IMR-90 (cell line): Measurements from ENCODE around the gene SYCE3. TPM values are rescaled to one million over a fixed set of nuclear protein-coding genes. Genes with fewer than 3 reads are reported as not detected.

ENCODE experiments used
- ATAC-seq: fragments of 200-7000 bp; cut with Tn5 transposase; 2 replicates; pipeline ENCODE4 v1.9.1; 2020; ENCODE audit warnings: low read depth, mild to moderate bottlenecking, moderate library complexity
- BruUV-seq: library from RNA; stranded (reverse); fragments of 400-500 nt; replicated peaks from 2 replicates; lab custom pipeline; 2021; lab: Mats Ljungman, UMichigan
- CTCF ChIA-PET: fragments of 300-600 bp; formaldehyde crosslinking; extraction: SDS; loops from one replicate; lab custom pipeline; 2021; ENCODE audit warnings: antibody characterized with exemption; lab: Yijun Ruan, JAX
- POLR2A ChIA-PET: fragments of 300-600 bp; sonication (Branson Sonifier 250); formaldehyde crosslinking; loops from one replicate; lab custom pipeline; 2022; ENCODE audit warnings: antibody characterized with exemption; ENCODE audit not compliant: unreplicated experiment; lab: Charles Lee
- DNase-seq: peaks from one replicate; pipeline ENCODE4 v3.0.0; 2013
- H2AFZ ChIP-seq: replicated peaks from 2 replicates; pipeline ENCODE3; 2013; ENCODE audit warnings: low read length, mild to moderate bottlenecking; ENCODE audit not compliant: poor library complexity
- H2AK5ac ChIP-seq: 2 replicates; pipeline ENCODE4 v1.6.1; 2013; ENCODE audit warnings: low read depth, low read length, inconsistent platforms
- H2AK9ac ChIP-seq: replicated peaks from 2 replicates; pipeline ENCODE3; 2013; ENCODE audit warnings: mild to moderate bottlenecking, low read depth, low read length, moderate library complexity; ENCODE audit not compliant: poor library complexity
- H2BK120ac ChIP-seq: 2 replicates; pipeline ENCODE4 v1.6.1; 2013; ENCODE audit warnings: low read depth, low read length, inconsistent platforms
- H2BK15ac ChIP-seq: 3 replicates; pipeline ENCODE4 v1.6.1; 2013; ENCODE audit warnings: low read depth, low read length, inconsistent platforms
- H2BK20ac ChIP-seq: 2 replicates; pipeline ENCODE4 v1.6.1; 2013; ENCODE audit warnings: low read depth, mild to moderate bottlenecking, inconsistent platforms, low read length, moderate library complexity
- H2BK5ac ChIP-seq: 2 replicates; pipeline ENCODE4 v1.6.1; 2013; ENCODE audit warnings: mild to moderate bottlenecking, low read depth, low read length, inconsistent platforms; ENCODE audit not compliant: poor library complexity, severe bottlenecking
- H3K14ac ChIP-seq: replicated peaks from 2 replicates; pipeline ENCODE4 v1.6.1; 2013; ENCODE audit warnings: low read depth, low read length, inconsistent platforms
- H3K18ac ChIP-seq: 2 replicates; pipeline ENCODE4 v1.6.1; 2013; ENCODE audit warnings: low read depth, low read length, control low read depth
- H3K23ac ChIP-seq: 2 replicates; pipeline ENCODE4 v1.6.1; 2013; ENCODE audit warnings: low read depth, low read length, inconsistent platforms
- H3K27ac ChIP-seq: 2 replicates; pipeline ENCODE4 v1.5.1; 2013; ENCODE audit warnings: mild to moderate bottlenecking, control low read depth, low read length; ENCODE audit not compliant: insufficient read depth
- H3K27me3 ChIP-seq: 2 replicates; pipeline ENCODE4 v1.6.1; 2013; ENCODE audit warnings: low read length; ENCODE audit not compliant: control insufficient read depth, insufficient read depth
- H3K36me3 ChIP-seq: 2 replicates; pipeline ENCODE4 v1.6.1; 2013; ENCODE audit warnings: low read length, mixed read lengths; ENCODE audit not compliant: control insufficient read depth, insufficient read depth
- H3K4ac ChIP-seq: 2 replicates; pipeline ENCODE4 v1.6.1; 2013; ENCODE audit warnings: low read depth, low read length, inconsistent platforms
- H3K4me1 ChIP-seq: 2 replicates; pipeline ENCODE4 v1.6.1; 2013; ENCODE audit warnings: low read length, mixed read lengths; ENCODE audit not compliant: control insufficient read depth, insufficient read depth
- H3K4me2 ChIP-seq: 2 replicates; pipeline ENCODE4 v1.6.1; 2013; ENCODE audit warnings: low read depth, mild to moderate bottlenecking, control low read depth, low read length, moderate library complexity
- H3K4me3 ChIP-seq: 2 replicates; pipeline ENCODE4 v1.5.1; 2013; ENCODE audit warnings: low read depth, mild to moderate bottlenecking, control low read depth, low read length, moderate library complexity; ENCODE audit not compliant: insufficient read depth
- H3K56ac ChIP-seq: 2 replicates; pipeline ENCODE4 v1.6.1; 2013; ENCODE audit warnings: low read length, inconsistent platforms; ENCODE audit not compliant: insufficient read depth; ENCODE audit errors: extremely low read depth
- H3K79me1 ChIP-seq, 2 experiments: 2 replicates each; pipeline ENCODE4 v1.6.1; 2013; ENCODE audit warnings: low read length in 2 of 2, inconsistent platforms in 1 of 2, low read depth in 1 of 2
- H3K9ac ChIP-seq: 2 replicates; pipeline ENCODE4 v1.6.1; 2013; ENCODE audit warnings: low read depth, low read length, control low read depth
- H3K9me1 ChIP-seq: 2 replicates; pipeline ENCODE4 v1.6.1; 2013; ENCODE audit warnings: low read length, inconsistent platforms; ENCODE audit not compliant: insufficient read depth
- H3K9me3 ChIP-seq: 2 replicates; pipeline ENCODE4 v1.6.1; 2013; ENCODE audit warnings: low read length; ENCODE audit not compliant: control insufficient read depth, insufficient read depth
- H4K20me1 ChIP-seq: 2 replicates; pipeline ENCODE4 v1.6.1; 2013; ENCODE audit warnings: low read length, inconsistent platforms; ENCODE audit not compliant: insufficient read depth
- H4K5ac ChIP-seq: 2 replicates; pipeline ENCODE4 v1.6.1; 2013; ENCODE audit warnings: mild to moderate bottlenecking, low read depth, low read length, control low read depth
- H4K8ac ChIP-seq, 2 experiments: 2 replicates each; pipeline ENCODE4 v1.6.1; 2013; ENCODE audit warnings: low read depth in 2 of 2, low read length in 2 of 2, control low read depth in 1 of 2, inconsistent platforms in 1 of 2
- H4K91ac ChIP-seq: 2 replicates; pipeline ENCODE4 v1.6.1; 2013; ENCODE audit warnings: low read depth, low read length, inconsistent platforms; ENCODE audit not compliant: insufficient read depth
- BHLHE40 ChIP-seq: fragments of 150-350 bp; IDR thresholded peaks from 2 replicates; pipeline ENCODE4 v1.6.1; 2016; ENCODE audit warnings: mild to moderate bottlenecking, low read depth, low read length
- CHD1 ChIP-seq: IDR thresholded peaks from 2 replicates; pipeline ENCODE4 v1.6.1; 2012; ENCODE audit warnings: low read depth, low read length, improper control_type of control experiment
- MXI1 ChIP-seq: IDR thresholded peaks from 2 replicates; pipeline ENCODE4 v1.6.1; 2012; ENCODE audit warnings: low read depth, mild to moderate bottlenecking, low read length, moderate library complexity, borderline replicate concordance
- USF2 ChIP-seq: fragments of 150-350 bp; IDR thresholded peaks from 2 replicates; pipeline ENCODE4 v1.6.1; 2017; ENCODE audit warnings: mild to moderate bottlenecking, antibody characterized with exemption, low read length, low read depth
- WGBS, 2 experiments: methylation state at CpG; one replicate each; pipeline versions ENCODE4 v1.1.5 to v1.1.7; 2013; ENCODE audit warnings: missing lambda C conversion rate in 2 of 2; ENCODE audit not compliant: insufficient read length in 1 of 2; ENCODE audit errors: extremely low coverage in 2 of 2; 5-methylcytosine and 5-hydroxymethylcytosine counted together
- dilution Hi-C: fragments of 300-500 bp; cut with HindIII; formaldehyde crosslinking; loops from one replicate; pipeline ENCODE4 v1.14.3; 2018; ENCODE audit warnings: low sequenced_read_pairs; ENCODE audit not compliant: unreplicated experiment
- in situ Hi-C: fragments of 300-500 bp; cut with MboI; formaldehyde crosslinking; loops from 3 replicates; pipeline ENCODE4 v1.14.3; 2019; ENCODE audit warnings: low sequenced_read_pairs, inconsistent platforms, mixed read lengths
- intact Hi-C: fragments of 100-400 bp; cut with micrococcal nuclease; formaldehyde crosslinking; loops from 2 replicates; pipeline ENCODE4 v1.10.0; 2022
- polyA plus RNA-seq, 3 experiments: library from polyadenylated mRNA; depleted of rRNA; stranded (reverse); fragments of >200 nt; gene quantifications; 2 replicates each; pipeline ENCODE4 v1.2.3, GENCODE V29; 2012; ENCODE audit warnings: low replicate concordance in 1 of 3
- total RNA-seq: library from RNA; depleted of rRNA; stranded (reverse); fragments of >200 nt; gene quantifications from 2 replicates; pipeline ENCODE4 v1.2.3, GENCODE V29; 2012

SYCE3 gene
- total and polyA plus RNA-seq, 2 of the 4 experiments (the other 2 are of a cell fraction), result not detected

GRCh38 chr22:50577987-50578775 is 15.5 kb upstream of the SYCE3 start, which contains the start of gene CPT1B:
Gene CPT1B (minus strand): TSS chr22:50578427. CDS start chr22:50577915, 512 bp downstream.
- BruUV-seq, result no TSS peak
- TF ChIP-seq CHD1 (no peak), BHLHE40 (peak; percentile 93), USF2 (no peak), MXI1 (no peak)
- intact Hi-C loops (loop anchor here (5.0 kb wide), 1 partner anchor 44 kb away; no protein-coding TSS in a partner anchor), in situ Hi-C loops (loop anchor here (5.0 kb wide), 1 partner anchor 51 kb away; the partner anchor contains the start of gene SCO2), dilution Hi-C loops (no loop called here)
- Histone ChIP-seq H3K14ac (peak within 1 kb of the TSS; percentile 65; the same call in 1 of the 2 replicates), H2AFZ (peak within 1 kb of the TSS; percentile 64), H3K27me3 (no peaks in the 10 kb centered on the region), H3K4me2 (peak within 1 kb of the TSS; percentile 4; the same call in 1 of the 2 replicates), H3K9me1 (peaks cover 28% of the 10 kb centered on the region), H2BK15ac (no peak within 1 kb of the TSS; the same call in 2 of the 3 replicates), H2AK9ac (peak within 1 kb of the TSS; percentile 44), H4K20me1 (no peaks in the 10 kb centered on the region), H3K4ac (peak within 1 kb of the TSS; percentile 12), H4K91ac (0 out of 2 replicates have a peak within 1 kb of the TSS, but pooled peaks have one; percentile 19), H3K23ac (no peak within 1 kb of the TSS; the same call in 1 of the 2 replicates), H3K4me3 (no peak within 1 kb of the TSS), H2BK5ac (no peak within 1 kb of the TSS), H2BK120ac (peak within 1 kb of the TSS; percentile 1; the same call in 1 of the 2 replicates), H3K9ac (no peak within 1 kb of the TSS), H3K27ac (peak within 1 kb of the TSS; percentile 9; the same call in 1 of the 2 replicates), H3K79me1 (peaks cover 11 to 31% of the 10 kb centered on the region in 2 experiments; a peak in 3 of 4 replicates), H4K5ac (no peak within 1 kb of the TSS), H4K8ac (peak within 1 kb of the TSS in 1 of 2 experiments; percentile 73; a peak in 1 of 4 replicates), H3K36me3 (peaks cover 4% of the 10 kb centered on the region; the same call in 1 of the 2 replicates), H3K18ac (no peak within 1 kb of the TSS), H2BK20ac (no peak within 1 kb of the TSS), H2AK5ac (peak within 1 kb of the TSS; percentile 63), H3K56ac (no peak within 1 kb of the TSS), H3K4me1 (peaks cover 17% of the 10 kb centered on the region), H3K9me3 (no peaks in the 10 kb centered on the region)
- DNase-seq (peak; percentile 26), ATAC-seq (no peak)
- 20% methylated on average over 18 of the region's 63 CpGs; no CpG with 5 or more reads in 1 of the 2 experiments for WGBS, 2 experiments
- ChIA-PET POLR2A (no interaction called here), CTCF (no interaction called here)
